ENCODE measurements around the gene PEAK1.

PEAK1 gene

DNA sequence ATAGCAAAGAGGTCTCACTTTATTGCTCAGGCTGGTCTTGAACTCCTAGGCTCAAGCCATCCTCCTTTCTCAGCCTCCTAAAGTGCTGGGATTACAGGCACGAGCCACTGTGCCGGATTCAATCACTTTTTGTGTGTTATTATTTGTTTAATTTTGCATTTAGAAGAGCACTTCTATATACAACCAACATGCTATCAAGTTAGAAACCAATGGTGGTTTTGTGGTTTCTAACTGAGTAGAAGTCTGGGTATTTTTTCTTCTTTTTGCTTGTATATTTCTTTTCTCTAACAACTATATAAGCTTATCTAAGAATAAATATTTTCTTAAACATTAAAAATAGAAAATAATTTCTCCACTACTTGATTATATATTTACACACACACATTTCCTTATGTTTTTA is 86.7 kb downstream of the PEAK1 start:
- TF ChIP-seq, protein P1, sequence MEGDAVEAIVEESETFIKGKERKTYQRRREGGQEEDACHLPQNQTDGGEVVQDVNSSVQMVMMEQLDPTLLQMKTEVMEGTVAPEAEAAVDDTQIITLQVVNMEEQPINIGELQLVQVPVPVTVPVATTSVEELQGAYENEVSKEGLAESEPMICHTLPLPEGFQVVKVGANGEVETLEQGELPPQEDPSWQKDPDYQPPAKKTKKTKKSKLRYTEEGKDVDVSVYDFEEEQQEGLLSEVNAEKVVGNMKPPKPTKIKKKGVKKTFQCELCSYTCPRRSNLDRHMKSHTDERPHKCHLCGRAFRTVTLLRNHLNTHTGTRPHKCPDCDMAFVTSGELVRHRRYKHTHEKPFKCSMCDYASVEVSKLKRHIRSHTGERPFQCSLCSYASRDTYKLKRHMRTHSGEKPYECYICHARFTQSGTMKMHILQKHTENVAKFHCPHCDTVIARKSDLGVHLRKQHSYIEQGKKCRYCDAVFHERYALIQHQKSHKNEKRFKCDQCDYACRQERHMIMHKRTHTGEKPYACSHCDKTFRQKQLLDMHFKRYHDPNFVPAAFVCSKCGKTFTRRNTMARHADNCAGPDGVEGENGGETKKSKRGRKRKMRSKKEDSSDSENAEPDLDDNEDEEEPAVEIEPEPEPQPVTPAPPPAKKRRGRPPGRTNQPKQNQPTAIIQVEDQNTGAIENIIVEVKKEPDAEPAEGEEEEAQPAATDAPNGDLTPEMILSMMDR (IDR thresholded peaks at IDR 0.05; ENCODE audit: insufficient read depth, low read length, poor library complexity, severe bottlenecking), result no peak
- H3K4me3 ChIP-seq (replicated peaks; ENCODE audit: low read depth, low read length), result no peak overlapping the region
- no peak for DNase-seq (ENCODE audit: extremely low read depth, insufficient read length)
- H3K27me3 ChIP-seq (replicated peaks; ENCODE audit: control insufficient read depth, insufficient read depth, low read length), result no peaks in the 10 kb centered on the region
- H3K36me3 ChIP-seq (ENCODE audit: control insufficient read depth, insufficient read depth, low read length), result no peaks in the 10 kb centered on the region

DNA sequence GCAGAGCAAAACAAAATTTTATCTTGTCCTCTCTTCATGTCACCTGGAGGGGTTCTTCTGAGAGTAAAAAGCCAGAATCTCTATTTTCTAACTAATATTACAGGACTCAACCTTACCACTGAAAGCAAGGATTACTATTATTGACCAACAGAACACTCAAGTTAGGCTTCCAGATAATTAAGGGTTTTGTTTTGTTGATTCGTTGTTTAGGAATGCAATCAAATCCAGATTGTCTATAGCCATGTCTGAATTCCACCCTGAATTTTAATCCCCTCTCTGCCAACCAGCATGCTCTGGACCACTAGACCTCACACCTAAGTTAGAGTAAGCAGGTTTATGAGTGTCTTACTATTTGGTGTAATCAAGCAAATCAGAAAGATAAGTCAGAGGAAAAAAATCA is 90.7 kb downstream of the PEAK1 start:
- Histone ChIP-seq H3K4me3 (replicated peaks; ENCODE audit: low read depth, low read length) (no peak overlapping the region), H3K36me3 (ENCODE audit: control insufficient read depth, insufficient read depth, low read length) (no peaks in the 10 kb centered on the region), H3K27me3 (replicated peaks; ENCODE audit: control insufficient read depth, insufficient read depth, low read length) (no peaks in the 10 kb centered on the region)
- TF ChIP-seq, protein P1 (IDR thresholded peaks at IDR 0.05; ENCODE audit: insufficient read depth, low read length, poor library complexity, severe bottlenecking), result no peak
- DNase-seq (ENCODE audit: extremely low read depth, insufficient read length), result no peak

DNA sequence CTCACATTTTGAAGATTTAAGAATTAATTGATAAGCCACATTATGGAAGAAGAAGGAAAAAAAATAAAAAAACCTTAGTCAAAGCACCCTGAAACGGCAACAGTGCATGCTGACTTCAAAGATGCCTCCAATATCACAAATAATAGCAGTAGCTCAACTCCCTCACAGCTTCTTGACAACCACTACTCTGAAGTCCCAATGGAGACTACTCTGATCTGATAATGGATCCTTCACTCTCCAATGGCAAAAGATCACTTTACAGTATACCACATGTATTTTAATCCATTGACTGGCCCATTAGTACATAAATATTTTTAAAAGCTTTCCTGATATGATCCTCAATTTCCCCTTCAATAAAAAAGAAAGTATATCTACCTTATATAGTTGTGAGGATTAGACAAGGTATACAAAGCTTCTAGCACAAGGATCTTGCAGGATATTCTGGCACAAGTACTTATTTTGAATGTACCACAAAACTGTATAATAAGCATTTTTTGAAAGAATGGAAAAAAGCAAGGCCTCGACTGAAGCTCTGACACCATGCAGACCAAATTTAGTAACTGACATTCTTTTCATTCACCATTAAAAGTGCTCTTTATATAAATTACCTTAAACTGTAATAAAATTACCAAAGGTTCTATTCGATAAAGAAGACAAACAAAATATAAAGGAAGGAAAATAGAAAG is 91.9 kb downstream of the PEAK1 start:
- Histone ChIP-seq H3K4me3 (replicated peaks; ENCODE audit: low read depth, low read length) (no peak overlapping the region), H3K27me3 (replicated peaks; ENCODE audit: control insufficient read depth, insufficient read depth, low read length) (no peaks in the 10 kb centered on the region), H3K36me3 (ENCODE audit: control insufficient read depth, insufficient read depth, low read length) (no peaks in the 10 kb centered on the region)
- TF ChIP-seq, protein P1 (IDR thresholded peaks at IDR 0.05; ENCODE audit: insufficient read depth, low read length, poor library complexity, severe bottlenecking), result no peak
- no peak for DNase-seq (ENCODE audit: extremely low read depth, insufficient read length)

DNA sequence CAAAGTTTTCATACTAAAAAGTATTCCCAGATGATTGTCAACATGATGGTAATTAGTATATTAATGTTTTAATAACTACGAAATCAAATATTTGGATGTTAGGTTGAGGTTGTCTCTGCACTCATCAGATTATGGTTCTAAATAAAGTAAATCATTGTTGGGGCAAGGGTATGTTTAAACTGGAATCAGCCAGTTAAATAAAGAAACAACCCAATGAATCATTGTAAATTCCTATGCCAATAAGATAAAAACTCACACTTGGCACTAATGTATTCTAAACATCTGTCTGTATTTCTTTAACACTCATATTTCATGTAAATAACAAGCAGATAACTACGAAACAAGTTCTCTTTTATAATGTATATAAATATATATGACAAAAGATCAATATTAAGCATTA is 92.7 kb downstream of the PEAK1 start:
- H3K4me3 ChIP-seq (replicated peaks; ENCODE audit: low read depth, low read length), result no peak overlapping the region
- no peaks in the 10 kb centered on the region for H3K27me3 ChIP-seq (replicated peaks; ENCODE audit: control insufficient read depth, insufficient read depth, low read length)
- TF ChIP-seq, protein P1 (IDR thresholded peaks at IDR 0.05; ENCODE audit: insufficient read depth, low read length, poor library complexity, severe bottlenecking), result no peak
- H3K36me3 ChIP-seq (ENCODE audit: control insufficient read depth, insufficient read depth, low read length), result no peaks in the 10 kb centered on the region
- DNase-seq (ENCODE audit: extremely low read depth, insufficient read length), result no peak

DNA sequence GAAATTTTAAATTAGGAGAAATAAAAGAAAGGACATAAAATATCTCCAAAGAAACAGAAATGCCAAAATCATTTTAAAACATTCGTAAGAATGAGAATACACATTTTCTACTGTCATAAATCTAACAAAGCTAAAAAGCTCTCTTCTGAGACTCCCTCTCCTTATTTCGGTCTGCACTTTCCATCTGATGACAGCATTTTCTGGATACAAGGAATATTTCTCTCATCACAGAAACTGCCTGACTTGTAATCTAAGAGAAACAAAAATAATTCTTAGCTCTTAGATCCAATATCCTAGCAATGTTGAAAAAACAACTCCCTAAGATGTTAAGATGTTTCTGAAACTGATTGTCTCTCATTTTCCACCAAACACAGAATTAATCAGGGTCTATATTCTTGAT is 93.5 kb downstream of the PEAK1 start:
- no peak overlapping the region for H3K4me3 ChIP-seq (replicated peaks; ENCODE audit: low read depth, low read length)
- no peaks in the 10 kb centered on the region for H3K36me3 ChIP-seq (ENCODE audit: control insufficient read depth, insufficient read depth, low read length)
- TF ChIP-seq, protein P1 (IDR thresholded peaks at IDR 0.05; ENCODE audit: insufficient read depth, low read length, poor library complexity, severe bottlenecking), result no peak
- DNase-seq (ENCODE audit: extremely low read depth, insufficient read length), result no peak
- no peaks in the 10 kb centered on the region for H3K27me3 ChIP-seq (replicated peaks; ENCODE audit: control insufficient read depth, insufficient read depth, low read length)

DNA sequence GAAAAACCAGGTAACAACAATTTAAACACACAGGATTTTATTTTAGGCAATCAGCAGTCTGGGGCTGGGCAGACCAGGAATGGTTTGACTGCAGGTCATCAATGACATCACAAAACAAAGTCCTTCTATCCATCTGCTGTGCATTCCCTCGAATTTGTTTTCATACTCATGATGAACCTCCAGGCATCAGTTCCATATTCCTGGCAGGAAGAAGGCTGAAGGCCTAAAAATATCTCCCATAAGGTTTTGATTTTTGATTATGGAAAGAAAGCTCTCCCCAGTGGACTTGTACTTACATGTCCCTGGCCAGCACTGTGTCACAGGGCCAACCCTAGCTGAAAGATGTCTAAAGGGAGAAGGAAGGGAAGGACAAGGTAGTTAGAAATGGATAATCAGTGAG is 107.4 kb downstream of the PEAK1 start:
- no peak overlapping the region for H3K4me3 ChIP-seq (replicated peaks; ENCODE audit: low read depth, low read length)
- no peaks in the 10 kb centered on the region for H3K36me3 ChIP-seq (ENCODE audit: control insufficient read depth, insufficient read depth, low read length)
- TF ChIP-seq, protein P1 (IDR thresholded peaks at IDR 0.05; ENCODE audit: insufficient read depth, low read length, poor library complexity, severe bottlenecking), result no peak
- H3K27me3 ChIP-seq (replicated peaks; ENCODE audit: control insufficient read depth, insufficient read depth, low read length), result no peaks in the 10 kb centered on the region
- no peak for DNase-seq (ENCODE audit: extremely low read depth, insufficient read length)
